ENCODE data around the gene S100G.

- TF ChIP-seq EZH2phosphoT487 (IDR thresholded peaks at IDR 0.05; ENCODE audit: borderline replicate concordance, low read depth) (no peak), YY1 (IDR thresholded peaks at IDR 0.05; ENCODE audit: low read depth) (no peak), EP300 (IDR thresholded peaks at IDR 0.05; ENCODE audit: borderline replicate concordance in 1 of 2, low read depth in 1 of 2, low read length in 1 of 2) (peak in 1 of 2 experiments; percentile 87; a peak in 2 of 4 replicates), CTCF (IDR thresholded peaks at IDR 0.05) (no peak), RCOR1 (IDR thresholded peaks at IDR 0.05; ENCODE audit: low read length) (no peak), TCF12 (IDR thresholded peaks at IDR 0.05) (peak; percentile 87), ZBTB33 (IDR thresholded peaks at IDR 0.05; ENCODE audit: borderline replicate concordance, low read depth) (no peak), ELF1 (IDR thresholded peaks at IDR 0.05) (no peak), NRF1 (IDR thresholded peaks at IDR 0.05; ENCODE audit: low read depth, low read length) (no peak), MEF2A (IDR thresholded peaks at IDR 0.05; ENCODE audit: borderline replicate concordance, low read depth) (0 out of 2 replicates have a peak, but pooled peaks have one; percentile 28), RAD21 (IDR thresholded peaks at IDR 0.05; ENCODE audit: low read length) (no peak), POLR2AphosphoS5 (IDR thresholded peaks at IDR 0.05; ENCODE audit: low read depth, low read length) (no peak), CHD2 (IDR thresholded peaks at IDR 0.05; ENCODE audit: low read length, partially characterized antibody) (no peak)
- TF ChIP-seq, protein P1, sequence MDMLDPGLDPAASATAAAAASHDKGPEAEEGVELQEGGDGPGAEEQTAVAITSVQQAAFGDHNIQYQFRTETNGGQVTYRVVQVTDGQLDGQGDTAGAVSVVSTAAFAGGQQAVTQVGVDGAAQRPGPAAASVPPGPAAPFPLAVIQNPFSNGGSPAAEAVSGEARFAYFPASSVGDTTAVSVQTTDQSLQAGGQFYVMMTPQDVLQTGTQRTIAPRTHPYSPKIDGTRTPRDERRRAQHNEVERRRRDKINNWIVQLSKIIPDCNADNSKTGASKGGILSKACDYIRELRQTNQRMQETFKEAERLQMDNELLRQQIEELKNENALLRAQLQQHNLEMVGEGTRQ (IDR thresholded peaks at IDR 0.05; ENCODE audit: borderline replicate concordance, low read depth, low read length) = no peak
Observed at GRCh38 chrX:16610121-16610621, 39.8 kb upstream of the S100G start.
